ENCODE measurements around the gene PRSS33. TPM values are rescaled to one million over a fixed set of nuclear protein-coding genes. Genes with fewer than 3 reads are reported as not detected.

Gene PRSS33
- total and polyA plus RNA-seq, 8 donors = 0.13 to 0.75 (median 0.25) TPM; not detected in 2

- Histone ChIP-seq H3K27ac (no peak overlapping the region), H3K4me1 (peaks cover 6 to 13% of the 10 kb centered on the region in 2 donors), H3K36me3 (no peaks in the 10 kb centered on the region), H3K27me3 (peaks cover 27 to 58% of the 10 kb centered on the region in 2 donors), H3K4me3 (peak overlapping the region in 1 of 2 donors; percentile 31), H3K9me3 (no peaks in the 10 kb centered on the region)
- TF ChIP-seq CTCF (IDR thresholded peaks at IDR 0.05) = no peak
- intact Hi-C loops (cut with DNase I) = no loop called here
- DNase-seq (peak in 1 of 4 donors; percentile 22), ATAC-seq (no peak)
These were observed 2.8 kb downstream of the PRSS33 start for GRCh38 chr16:2784358-2785100.

GRCh38 chr16:2783581-2784357 lies 3.6 kb downstream of the PRSS33 start:
- Histone ChIP-seq H3K9me3 (no peaks in the 10 kb centered on the region), H3K36me3 (no peaks in the 10 kb centered on the region), H3K4me3 (no peak overlapping the region), H3K27ac (no peak overlapping the region), H3K27me3 (peaks cover 24 to 52% of the 10 kb centered on the region in 2 donors), H3K4me1 (peaks cover 6 to 14% of the 10 kb centered on the region in 2 donors)
- intact Hi-C loops (cut with DNase I) = no loop called here
- no peak for ATAC-seq
- TF ChIP-seq CTCF (IDR thresholded peaks at IDR 0.05) = no peak
- no peak for DNase-seq

- no peak for DNase-seq
- TF ChIP-seq CTCF (IDR thresholded peaks at IDR 0.05) = no peak
- Histone ChIP-seq H3K27me3 (peaks cover 21 to 42% of the 10 kb centered on the region in 2 donors), H3K4me3 (no peak overlapping the region), H3K9me3 (no peaks in the 10 kb centered on the region), H3K4me1 (peaks cover 13 to 23% of the 10 kb centered on the region in 2 donors), H3K36me3 (no peaks in the 10 kb centered on the region), H3K27ac (no peak overlapping the region)
- intact Hi-C loops (cut with DNase I) = no loop called here
- no peak for ATAC-seq
These were observed 4.6 kb downstream of the PRSS33 start for GRCh38 chr16:2782583-2783351.

GRCh38 chr16:2779978-2780898 lies 7.1 kb downstream of the PRSS33 start:
- H3K27me3 ChIP-seq = peaks cover 8 to 20% of the 10 kb centered on the region in 2 donors
- no peak overlapping the region for H3K27ac ChIP-seq
- ATAC-seq (no peak), DNase-seq (peak in 1 of 4 donors; percentile 7)
- no peak overlapping the region for H3K4me3 ChIP-seq
- intact Hi-C loops (cut with DNase I) = no loop called here
- TF ChIP-seq CTCF (IDR thresholded peaks at IDR 0.05) = no peak
- peaks cover 0 to 3% of the 10 kb centered on the region in 2 donors for H3K36me3 ChIP-seq
- H3K4me1 ChIP-seq = peaks cover 23 to 29% of the 10 kb centered on the region in 2 donors
- H3K9me3 ChIP-seq = no peaks in the 10 kb centered on the region

All from left lung (tissue), 10 donors.